SKM-1 (cell line): ENCODE results near the gene CPNE6.
"Not testable (repeated sequence)": the region's sequence is repeated elsewhere in the genome, so short reads cannot be mapped to it uniquely, and the experiment has no call there.

Experiments
- DNase-seq: peaks from one replicate; lab custom pipeline; 2025; ENCODE audit not compliant: unreplicated experiment; lab: John Stamatoyannopoulos, UW

Gene CPNE6

GRCh38 chr14:24071144-24071697 is at the start of gene CPNE6:
TSS of gene CPNE6 (plus strand) at chr14:24071562. CDS start at chr14:24072937, 1,375 bp downstream.
- DNase-seq, result no peak

GRCh38 chr14:24024939-24025418 is 46.4 kb upstream of the CPNE6 start:
- not testable (repeated sequence) for DNase-seq

GRCh38 chr14:24029687-24030086 is 41.7 kb upstream of the CPNE6 start:
- DNase-seq, result not testable (repeated sequence)

DNA sequence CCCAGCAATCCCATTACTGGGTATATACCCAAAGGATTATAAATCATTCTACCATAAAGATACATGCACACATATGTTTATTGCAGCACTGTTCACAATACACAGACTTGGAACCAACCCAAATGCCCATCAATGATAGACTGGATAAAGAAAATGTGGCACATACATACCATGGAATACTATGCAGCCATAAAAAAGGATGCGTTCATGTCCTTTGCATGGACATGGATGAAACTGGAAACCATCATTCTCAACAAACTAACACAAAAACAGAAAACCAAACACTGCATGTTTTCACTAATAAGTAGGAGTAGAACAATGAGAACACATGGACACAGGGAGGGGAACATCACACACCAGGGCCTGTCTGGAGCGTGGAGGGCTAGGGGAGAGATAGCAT is 40.0 kb upstream of the CPNE6 start:
- DNase-seq, result not testable (repeated sequence)

- DNase-seq, result no peak
Measured at GRCh38 chr14:24032727-24033418, 38.5 kb upstream of the CPNE6 start.

- not testable (repeated sequence) for DNase-seq
Measured at GRCh38 chr14:24035769-24036168, 35.6 kb upstream of the CPNE6 start.

DNA sequence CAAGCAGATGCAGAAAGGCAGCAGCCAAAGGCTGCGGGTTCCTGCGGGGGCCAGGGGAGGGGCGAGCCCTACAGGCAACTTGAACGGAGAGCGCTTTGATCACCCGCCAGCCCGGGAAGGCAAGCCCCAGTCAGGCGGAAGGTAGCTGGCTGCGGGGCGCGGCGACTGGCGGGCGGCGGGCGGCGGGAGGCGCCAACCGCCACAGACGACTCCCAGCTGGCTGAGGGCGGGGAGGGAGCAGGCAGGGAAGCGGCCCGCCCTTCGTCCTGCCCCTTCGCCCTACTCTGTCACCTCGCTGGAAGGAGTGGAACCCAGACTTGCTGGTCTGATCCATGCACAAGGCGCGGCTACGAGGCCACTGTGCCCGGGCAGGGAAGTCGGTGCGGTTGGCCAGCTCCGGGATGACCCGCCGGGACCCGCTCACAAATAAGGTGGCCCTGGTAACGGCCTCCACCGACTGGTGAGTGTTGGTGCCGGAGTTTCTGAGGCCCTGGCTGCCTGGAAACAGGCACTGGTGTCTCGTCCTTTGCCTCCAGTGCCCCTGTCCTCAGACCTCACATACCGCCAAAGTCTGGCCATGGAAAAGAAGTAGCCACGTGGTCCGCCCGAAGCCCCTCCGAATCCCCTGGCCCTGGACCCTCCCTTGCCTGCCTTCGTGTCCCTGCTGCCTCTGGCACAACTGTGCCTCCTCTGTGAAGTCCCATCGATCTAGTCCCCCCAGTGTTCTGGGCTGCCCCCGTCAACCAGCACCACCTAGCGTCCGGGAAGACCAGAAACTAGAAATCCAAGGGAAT is 35.0 kb upstream of the CPNE6 start:
- no peak for DNase-seq

DNA sequence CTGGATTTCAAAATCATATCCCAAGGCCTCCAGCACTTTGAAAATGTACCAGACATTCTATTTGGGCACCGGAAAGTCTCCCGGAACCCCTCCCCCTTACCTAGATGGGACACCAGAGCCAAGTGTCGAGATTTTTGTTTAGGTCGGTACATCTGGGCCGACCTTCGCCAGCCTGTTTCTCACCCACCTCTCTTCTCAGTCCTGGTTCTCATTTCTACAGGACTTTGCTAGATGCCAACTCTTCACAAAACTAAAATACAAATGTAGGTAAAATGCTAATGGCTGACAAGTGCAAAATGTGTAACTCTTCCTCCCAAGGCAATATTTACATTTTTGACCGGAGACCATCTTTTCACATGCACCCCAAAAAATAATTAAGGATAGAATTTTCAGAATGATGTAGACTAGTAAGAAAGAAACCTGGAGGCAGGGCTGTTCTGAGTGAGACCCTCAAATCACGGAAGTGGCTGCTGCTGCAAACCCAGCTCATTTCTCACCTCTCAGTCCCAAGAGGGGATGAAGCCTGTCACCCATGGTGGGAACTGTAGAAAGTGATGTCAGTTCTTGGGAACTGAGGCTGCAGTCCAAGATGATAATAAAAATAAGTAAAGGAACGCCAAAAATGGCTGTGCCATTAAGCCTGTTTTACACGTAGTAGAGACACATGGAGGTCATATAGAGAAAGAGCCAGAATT is 34.3 kb upstream of the CPNE6 start:
- not testable (repeated sequence) for DNase-seq

DNA sequence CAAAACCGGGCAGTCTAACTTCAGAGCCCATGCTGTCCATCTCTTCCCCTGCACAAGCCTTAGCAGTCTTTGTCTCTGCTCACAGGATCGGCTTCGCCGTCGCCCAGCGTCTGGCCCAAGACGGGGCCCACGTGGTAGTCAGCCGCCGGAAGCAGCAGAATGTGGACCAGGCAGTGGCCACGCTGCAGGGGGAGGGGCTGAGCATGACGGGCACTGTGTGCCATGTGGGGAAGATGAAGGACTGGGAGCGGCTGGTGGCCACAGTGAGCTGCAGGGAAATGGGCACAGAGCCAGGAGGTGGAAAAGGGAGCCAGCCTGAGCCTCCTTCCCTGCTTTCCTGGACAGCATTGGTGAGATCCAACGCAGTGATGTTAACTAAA is 33.7 kb upstream of the CPNE6 start:
- no peak for DNase-seq

- DNase-seq, result no peak
Measured at GRCh38 chr14:24038686-24039085, 32.7 kb upstream of the CPNE6 start.

- no peak for DNase-seq
Measured at GRCh38 chr14:24040692-24041091, 30.7 kb upstream of the CPNE6 start.

DNA sequence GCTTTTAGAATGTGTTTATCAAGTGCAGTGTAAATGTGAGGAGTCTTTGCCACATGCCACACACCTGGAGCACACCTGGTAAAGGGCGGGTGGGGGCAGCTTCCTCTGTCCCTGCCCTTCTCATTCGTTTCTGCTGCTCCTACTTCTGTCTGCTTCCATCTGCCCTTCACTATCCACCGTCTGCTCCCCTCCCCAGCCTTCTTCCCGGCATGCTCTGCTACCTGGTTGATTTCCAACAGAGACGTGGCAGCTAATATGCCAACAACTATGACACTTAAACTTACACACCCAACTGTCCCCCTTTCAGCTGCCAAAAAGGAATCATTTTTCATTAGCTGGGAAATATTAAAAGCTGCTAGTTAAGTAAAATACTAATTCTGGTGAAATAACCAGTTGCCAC is 28.6 kb upstream of the CPNE6 start:
- DNase-seq, result no peak

DNA sequence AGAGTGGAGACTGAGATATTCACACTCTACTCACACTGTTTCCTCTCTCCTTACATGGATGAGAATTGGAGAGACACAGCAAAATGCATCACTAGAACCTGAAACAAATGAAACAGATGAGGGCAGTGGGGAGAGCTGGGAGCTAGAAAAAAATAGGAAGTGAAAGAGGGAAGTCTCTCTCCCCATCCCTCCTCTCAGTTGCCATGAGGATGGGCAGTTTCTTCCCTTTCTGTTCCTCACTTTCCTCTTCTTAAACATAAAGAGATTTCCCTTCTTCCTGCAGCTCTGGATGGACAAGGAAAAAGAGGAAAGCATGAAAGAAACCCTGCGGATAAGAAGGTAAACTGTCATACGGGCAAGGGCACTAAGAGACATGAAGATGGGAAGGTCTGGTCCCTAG is 22.4 kb upstream of the CPNE6 start:
- DNase-seq, result not testable (repeated sequence)

DNA sequence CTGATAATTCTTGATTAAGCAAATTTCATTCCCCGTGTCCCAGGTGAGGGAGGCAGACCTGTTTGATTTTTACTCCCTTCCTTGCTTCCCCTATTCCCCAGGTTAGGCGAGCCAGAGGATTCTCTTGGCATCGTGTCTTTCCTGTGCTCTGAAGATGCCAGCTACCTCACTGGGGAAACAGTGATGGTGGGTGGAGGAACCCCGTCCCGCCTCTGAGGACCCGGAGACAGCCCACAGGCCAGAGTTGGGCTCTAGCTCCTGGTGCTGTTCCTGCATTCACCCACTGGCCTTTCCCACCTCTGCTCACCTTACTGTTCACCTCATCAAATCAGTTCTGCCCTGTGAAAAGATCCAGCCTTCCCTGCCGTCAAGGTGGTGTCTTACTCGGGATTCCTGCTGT is 20.6 kb upstream of the CPNE6 start:
- DNase-seq, result not testable (repeated sequence)

- no peak for DNase-seq
Measured at GRCh38 chr14:24051176-24051788, 20.1 kb upstream of the CPNE6 start.

DNA sequence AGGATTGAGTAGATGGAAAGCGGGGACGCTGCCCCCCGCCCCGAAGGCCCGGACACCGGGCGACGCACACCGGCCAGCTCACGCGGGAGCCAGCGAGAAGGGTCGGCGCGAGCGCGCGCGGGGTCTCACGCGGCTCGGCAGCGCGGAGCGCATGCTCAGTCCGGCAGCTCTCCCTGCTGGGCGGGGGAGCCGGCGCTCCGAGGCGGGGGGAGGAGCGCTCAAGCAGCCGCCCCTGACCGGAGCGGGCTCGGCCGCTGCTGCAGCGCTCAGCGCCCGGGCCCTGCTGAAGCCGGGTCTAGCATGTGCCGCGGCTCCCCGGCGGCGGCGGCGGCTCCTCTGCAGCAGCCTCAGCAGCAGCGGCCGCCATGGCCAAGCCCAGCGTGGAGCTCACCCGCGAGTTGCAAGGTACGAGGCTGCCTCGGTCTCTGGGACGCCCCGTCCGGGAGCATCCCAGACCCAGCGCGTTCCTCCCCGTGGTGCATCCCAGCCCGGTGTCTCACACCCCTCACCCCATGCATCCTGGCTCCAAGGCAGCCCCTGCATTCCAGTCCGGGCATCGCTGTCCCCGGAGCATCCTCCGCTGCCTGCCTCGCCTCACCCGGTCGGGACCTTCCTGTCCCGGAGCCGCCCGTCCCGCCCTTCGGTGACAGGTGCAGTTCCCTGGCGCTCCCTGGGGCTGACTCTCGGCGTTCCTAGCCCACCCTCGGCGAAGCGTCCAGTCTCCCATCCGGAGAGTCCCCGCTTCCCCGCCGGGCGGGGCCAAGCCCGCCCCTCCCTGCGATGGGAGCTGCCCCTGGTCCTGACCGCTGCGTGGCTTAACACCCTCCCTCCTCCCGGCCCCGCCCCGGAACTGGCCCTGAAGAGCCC is 19.3 kb upstream of the CPNE6 start, which contains the start of gene CARMIL3:
Gene CARMIL3, plus strand, starts transcription at position 221 of the 867 bp plus-strand sequence. Its CDS starts 145 bp downstream, at position 366.
- DNase-seq, result no peak

GRCh38 chr14:24052656-24053547 is 18.5 kb upstream of the CPNE6 start:
- DNase-seq, result no peak

- no peak for DNase-seq
Measured at GRCh38 chr14:24053548-24054323, 17.6 kb upstream of the CPNE6 start.
